ENCODE measurements around the gene CHST6. TPM values are rescaled to one million over a fixed set of nuclear protein-coding genes. Genes with fewer than 3 reads are reported as not detected.

CHST6 gene
- total RNA-seq, 1 experiment from 2014 or later, result 17.9 TPM

GRCh38 chr16:75481475-75481874 is 13.8 kb downstream of the CHST6 start:
- H3K9ac ChIP-seq (ENCODE audit: low read length), result no peak overlapping the region
- BruUV-seq (replicated peaks), result no TSS peak
- no peak overlapping the region for H2AFZ ChIP-seq (ENCODE audit: low read depth, low read length, poor library complexity, severe bottlenecking)
- intact Hi-C loops (cut with micrococcal nuclease), result no loop called here
- DNase-seq (ENCODE audit: low read depth, low spot score) (no peak), ATAC-seq (no peak)
- ChIA-PET CTCF (no interaction called here), RAD21 (ENCODE audit: low non-redundant PET in 1 of 2, low total read pairs in 2 of 2, uncharacterized antibody in 2 of 2, unreplicated experiment in 2 of 2) (no interaction called here), POLR2A (no interaction called here)
- H3K4me1 ChIP-seq (ENCODE audit: control insufficient read depth in 1 of 2, insufficient read depth in 2 of 2, low read length in 2 of 2), result peaks cover 44 to 69% of the 10 kb centered on the region in 2 experiments
- no peaks in the 10 kb centered on the region for H3K9me3 ChIP-seq (ENCODE audit: control insufficient read depth in 1 of 2, insufficient read depth in 1 of 2, low read depth in 1 of 2, low read length in 2 of 2)
- TF ChIP-seq CTCF (IDR thresholded peaks at IDR 0.05 in 2 of 3, conservative IDR thresholded peaks at IDR 0.05 in 1 of 3; ENCODE audit: borderline replicate concordance in 1 of 3, insufficient read depth in 1 of 3, low read depth in 2 of 3, low read length in 2 of 3) (peak in 2 of 3 experiments; percentile 24 to 35; a peak in 2 of 6 replicates), CEBPB (IDR thresholded peaks at IDR 0.05; ENCODE audit: low read depth) (no peak), RAD21 (IDR thresholded peaks at IDR 0.05; ENCODE audit: low read depth) (0 out of 2 replicates have a peak, but pooled peaks have one; percentile 22), CBX3 (IDR thresholded peaks at IDR 0.05; ENCODE audit: low read depth) (no peak)
- no peaks in the 10 kb centered on the region for H3K27me3 ChIP-seq (ENCODE audit: insufficient read depth, low read length)
- H4K20me1 ChIP-seq (ENCODE audit: insufficient read depth), result no peaks in the 10 kb centered on the region
- no peaks in the 10 kb centered on the region for H3K79me2 ChIP-seq (ENCODE audit: insufficient read depth, low read length)
- no peaks in the 10 kb centered on the region for H3K36me3 ChIP-seq (ENCODE audit: control insufficient read depth in 1 of 2, insufficient read depth in 2 of 2, low read length in 2 of 2)
- no peak overlapping the region for H3K4me3 ChIP-seq (replicated peaks in 1 of 2; ENCODE audit: low read depth in 1 of 2, low read length in 2 of 2)
- H3K9me2 ChIP-seq (ENCODE audit: insufficient read depth), result no peaks in the 10 kb centered on the region
- no peak overlapping the region for H3K27ac ChIP-seq (ENCODE audit: low read depth, low read length)
- H3K4me2 ChIP-seq (ENCODE audit: low read length), result no peak overlapping the region

GRCh38 chr16:75479421-75479990 is 15.7 kb downstream of the CHST6 start:
- H3K36me3 ChIP-seq (ENCODE audit: control insufficient read depth in 1 of 2, insufficient read depth in 2 of 2, low read length in 2 of 2), result no peaks in the 10 kb centered on the region
- RAD21 ChIA-PET (ENCODE audit: low non-redundant PET in 1 of 2, low total read pairs in 2 of 2, uncharacterized antibody in 2 of 2, unreplicated experiment in 2 of 2), result no interaction called here
- H2AFZ ChIP-seq (ENCODE audit: low read depth, low read length, poor library complexity, severe bottlenecking), result no peak overlapping the region
- H3K9ac ChIP-seq (ENCODE audit: low read length), result no peak overlapping the region
- H3K27ac ChIP-seq (ENCODE audit: low read depth, low read length), result no peak overlapping the region
- H3K4me2 ChIP-seq (ENCODE audit: low read length), result no peak overlapping the region
- intact Hi-C loops (cut with micrococcal nuclease), result no loop called here
- no peaks in the 10 kb centered on the region for H3K79me2 ChIP-seq (ENCODE audit: insufficient read depth, low read length)
- peaks cover 24 to 49% of the 10 kb centered on the region in 2 experiments for H3K4me1 ChIP-seq (ENCODE audit: control insufficient read depth in 1 of 2, insufficient read depth in 2 of 2, low read length in 2 of 2)
- POLR2A ChIA-PET, result no interaction called here
- no peak for DNase-seq (ENCODE audit: low read depth, low spot score)
- H4K20me1 ChIP-seq (ENCODE audit: insufficient read depth), result no peaks in the 10 kb centered on the region
- no peaks in the 10 kb centered on the region for H3K27me3 ChIP-seq (ENCODE audit: insufficient read depth, low read length)
- no TSS peak for BruUV-seq (replicated peaks)
- CTCF ChIA-PET, result interaction anchor here (0.6 kb wide), 1 partner anchor 38 kb away, joined by 4 read pairs; no protein-coding TSS in a partner anchor
- no peak for ATAC-seq
- H3K4me3 ChIP-seq (replicated peaks in 1 of 2; ENCODE audit: low read depth in 1 of 2, low read length in 2 of 2), result no peak overlapping the region
- no peaks in the 10 kb centered on the region for H3K9me3 ChIP-seq (ENCODE audit: control insufficient read depth in 1 of 2, insufficient read depth in 1 of 2, low read depth in 1 of 2, low read length in 2 of 2)
- no peaks in the 10 kb centered on the region for H3K9me2 ChIP-seq (ENCODE audit: insufficient read depth)
- TF ChIP-seq EGR1 (IDR thresholded peaks at IDR 0.05; ENCODE audit: low read depth), result no peak
- TF ChIP-seq, protein P1, sequence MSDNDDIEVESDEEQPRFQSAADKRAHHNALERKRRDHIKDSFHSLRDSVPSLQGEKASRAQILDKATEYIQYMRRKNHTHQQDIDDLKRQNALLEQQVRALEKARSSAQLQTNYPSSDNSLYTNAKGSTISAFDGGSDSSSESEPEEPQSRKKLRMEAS (IDR thresholded peaks at IDR 0.05), result no peak
- TF ChIP-seq TCF7L2 (IDR thresholded peaks at IDR 0.05; ENCODE audit: borderline replicate concordance, extremely low read depth, insufficient read depth, insufficient read length), result no peak
- TF ChIP-seq, protein P2, sequence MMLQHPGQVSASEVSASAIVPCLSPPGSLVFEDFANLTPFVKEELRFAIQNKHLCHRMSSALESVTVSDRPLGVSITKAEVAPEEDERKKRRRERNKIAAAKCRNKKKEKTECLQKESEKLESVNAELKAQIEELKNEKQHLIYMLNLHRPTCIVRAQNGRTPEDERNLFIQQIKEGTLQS (IDR thresholded peaks at IDR 0.05), result no peak
- no peak for TF ChIP-seq SRF (IDR thresholded peaks at IDR 0.05; ENCODE audit: low read depth)
- no peak for TF ChIP-seq SP1 (IDR thresholded peaks at IDR 0.05; ENCODE audit: low read depth)
- no peak for TF ChIP-seq CEBPB (IDR thresholded peaks at IDR 0.05; ENCODE audit: low read depth)
- no peak for TF ChIP-seq RAD21 (IDR thresholded peaks at IDR 0.05; ENCODE audit: low read depth)
- no peak for TF ChIP-seq ZBTB33 (IDR thresholded peaks at IDR 0.05; ENCODE audit: extremely low read depth, insufficient replicate concordance, low read length)
- no peak for TF ChIP-seq FOSL1 (IDR thresholded peaks at IDR 0.05; ENCODE audit: low read depth)
- no peak for TF ChIP-seq SIN3A (IDR thresholded peaks at IDR 0.05; ENCODE audit: low read depth)
- no peak for TF ChIP-seq CBX3 (IDR thresholded peaks at IDR 0.05; ENCODE audit: low read depth)
